GM19468 (cell line): Measurements from ENCODE around the gene NCCRP1.

Experiments
- ATAC-seq: cut with Tn5 transposase; IDR thresholded peaks from one replicate; pipeline ENCODE4 v1.9.1; 2021; ENCODE audit warnings: mild to moderate bottlenecking, moderate library complexity, moderate number of reproducible peaks; ENCODE audit not compliant: unreplicated experiment; ENCODE audit errors: extremely low read depth

NCCRP1 gene

DNA sequence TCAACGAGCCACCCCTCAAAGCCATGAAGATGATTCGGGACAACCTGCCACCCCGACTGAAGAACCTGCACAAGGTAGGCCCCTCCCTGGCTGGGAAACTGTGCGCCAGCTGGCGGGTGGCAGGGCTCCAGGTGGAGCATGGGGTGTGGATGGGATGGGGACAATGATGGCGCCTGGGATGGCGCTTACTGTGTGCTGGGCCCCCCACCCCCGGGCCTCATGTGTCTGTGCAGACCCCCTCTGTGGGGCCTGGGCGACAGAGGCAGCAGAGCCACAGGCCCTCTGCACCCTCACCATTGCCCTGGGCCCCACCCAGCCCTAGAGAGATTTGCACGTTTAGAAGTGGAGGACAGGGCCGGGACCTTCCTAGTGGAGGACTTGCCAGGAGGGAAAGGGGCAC, 19.0 kb upstream of the NCCRP1 start:
- ATAC-seq: no peak

DNA sequence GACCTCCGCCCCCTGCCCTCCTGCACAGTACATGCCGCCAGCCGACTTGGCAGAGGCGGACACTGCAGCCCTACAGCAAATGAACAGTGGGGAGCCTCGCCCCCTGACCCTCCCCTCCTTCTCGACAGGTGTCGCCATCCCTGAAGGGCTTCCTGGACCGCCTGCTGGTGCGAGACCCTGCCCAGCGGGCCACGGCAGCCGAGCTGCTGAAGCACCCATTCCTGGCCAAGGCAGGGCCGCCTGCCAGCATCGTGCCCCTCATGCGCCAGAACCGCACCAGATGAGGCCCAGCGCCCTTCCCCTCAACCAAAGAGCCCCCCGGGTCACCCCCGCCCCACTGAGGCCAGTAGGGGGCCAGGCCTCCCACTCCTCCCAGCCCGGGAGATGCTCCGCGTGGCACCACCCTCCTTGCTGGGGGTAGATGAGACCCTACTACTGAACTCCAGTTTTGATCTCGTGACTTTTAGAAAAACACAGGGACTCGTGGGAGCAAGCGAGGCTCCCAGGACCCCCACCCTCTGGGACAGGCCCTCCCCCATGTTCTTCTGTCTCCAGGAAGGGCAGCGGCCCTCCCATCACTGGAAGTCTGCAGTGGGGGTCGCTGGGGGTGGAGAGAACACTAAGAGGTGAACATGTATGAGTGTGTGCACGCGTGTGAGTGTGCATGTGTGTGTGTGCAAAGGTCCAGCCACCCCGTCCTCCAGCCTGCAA, 18.3 kb upstream of the NCCRP1 start:
- ATAC-seq: no peak

DNA sequence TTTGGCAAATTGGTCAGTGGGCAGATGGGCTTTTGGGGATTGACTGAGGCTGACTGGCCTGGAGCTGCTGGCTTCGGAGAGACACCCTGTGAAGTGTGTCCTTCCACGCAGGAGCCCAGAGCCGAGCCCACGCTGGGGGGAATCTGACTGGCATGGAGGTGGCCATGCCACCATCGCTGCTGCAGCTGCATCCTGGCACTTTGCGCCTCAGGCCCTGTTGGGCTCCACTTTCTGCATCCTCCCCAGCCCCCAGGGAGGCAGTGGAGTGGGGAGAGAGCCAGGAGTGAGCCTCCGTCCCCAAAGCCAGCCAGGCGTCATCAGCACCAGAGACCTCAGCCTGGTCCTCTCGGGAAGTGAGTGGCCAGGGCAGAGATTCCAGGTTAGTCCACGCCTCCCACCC, 17.0 kb upstream of the NCCRP1 start:
- ATAC-seq: no peak

DNA sequence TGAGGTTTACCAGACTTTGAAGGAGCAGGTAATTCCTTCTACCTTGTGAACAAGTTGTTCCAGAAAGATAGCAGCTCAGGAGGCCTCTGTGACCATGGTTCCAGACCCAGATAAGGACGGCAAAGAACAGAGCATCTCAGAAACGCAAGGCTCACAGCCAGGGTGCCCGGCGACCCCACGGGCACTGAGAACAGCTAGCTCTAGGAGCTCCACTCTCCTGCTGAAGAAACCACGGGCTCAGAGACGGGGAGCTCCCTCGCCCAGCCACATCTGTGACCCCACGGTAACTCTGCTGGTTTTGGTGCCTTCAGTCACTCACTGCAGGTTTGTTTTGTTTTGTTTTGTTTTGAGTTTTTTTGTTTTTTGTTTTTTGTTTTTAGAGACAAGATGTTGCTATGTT, 16.0 kb upstream of the NCCRP1 start:
- ATAC-seq: no peak

DNA sequence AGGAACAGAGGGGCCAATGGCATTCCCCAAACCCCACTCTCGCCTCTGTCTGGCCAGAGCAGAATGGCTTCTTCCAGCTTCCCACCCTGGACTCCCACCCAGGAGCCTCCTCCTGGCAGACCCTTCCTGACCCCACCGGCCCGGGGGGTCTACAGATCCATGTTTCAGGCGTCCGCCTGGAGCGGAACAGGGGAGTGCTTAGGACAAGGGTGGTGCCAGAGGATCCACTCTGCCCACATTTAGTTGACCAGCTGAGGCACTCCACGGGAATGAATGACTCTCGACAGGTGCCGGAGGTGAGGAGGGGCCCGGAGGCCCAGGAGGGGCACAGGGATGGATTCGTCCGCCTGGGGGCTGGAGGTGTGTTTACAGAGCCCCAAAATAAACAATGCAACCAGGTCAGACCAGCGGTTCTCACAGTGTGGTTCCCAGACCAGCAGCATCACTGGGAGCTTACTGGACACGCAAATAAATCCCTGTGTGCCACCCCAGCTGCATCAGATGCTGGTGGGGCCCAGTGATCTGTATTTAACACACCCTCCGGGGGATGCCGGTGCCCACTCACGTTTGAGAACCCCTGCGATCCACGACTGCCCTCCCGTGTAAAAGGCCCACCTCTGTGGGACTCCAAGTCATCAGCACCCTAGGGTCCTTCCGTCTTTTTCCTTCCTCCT, 15.1 kb upstream of the NCCRP1 start:
- ATAC-seq: no peak

DNA sequence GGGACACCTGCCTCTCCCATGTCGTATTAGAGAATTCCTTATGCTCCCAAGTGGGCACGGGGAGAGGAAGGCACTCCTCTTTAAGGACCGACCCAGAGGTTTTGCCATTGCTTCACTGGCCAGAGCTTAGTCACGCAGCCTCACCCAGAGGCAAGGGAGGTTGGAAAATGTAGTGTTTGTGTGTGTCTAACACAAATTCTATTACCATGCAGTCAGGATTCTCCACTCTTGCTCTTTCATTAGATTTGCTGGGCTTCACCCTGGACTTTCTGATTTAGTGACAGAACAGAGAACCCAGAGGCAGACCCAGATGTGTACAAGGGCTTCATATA, 14.6 kb upstream of the NCCRP1 start:
- ATAC-seq: no peak

DNA sequence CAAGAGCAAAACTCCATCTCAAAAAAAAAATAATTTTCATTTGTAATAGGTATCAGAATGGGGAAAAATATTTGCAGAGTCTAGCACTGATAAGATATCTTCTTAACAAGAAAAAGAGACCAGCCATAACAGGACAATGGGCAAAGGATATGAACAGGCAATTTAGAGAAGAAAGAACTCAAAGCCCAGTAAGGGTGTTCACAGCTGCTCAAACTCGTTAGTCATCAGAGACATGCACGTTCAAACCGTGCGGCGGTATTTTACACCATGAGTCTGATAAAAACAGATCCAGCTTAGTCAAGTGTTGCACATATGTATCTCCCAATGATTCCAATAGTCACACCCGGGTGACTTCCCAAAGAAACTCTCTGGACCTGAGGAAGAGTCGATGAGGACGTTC, 13.7 kb upstream of the NCCRP1 start:
- no peak for ATAC-seq

DNA sequence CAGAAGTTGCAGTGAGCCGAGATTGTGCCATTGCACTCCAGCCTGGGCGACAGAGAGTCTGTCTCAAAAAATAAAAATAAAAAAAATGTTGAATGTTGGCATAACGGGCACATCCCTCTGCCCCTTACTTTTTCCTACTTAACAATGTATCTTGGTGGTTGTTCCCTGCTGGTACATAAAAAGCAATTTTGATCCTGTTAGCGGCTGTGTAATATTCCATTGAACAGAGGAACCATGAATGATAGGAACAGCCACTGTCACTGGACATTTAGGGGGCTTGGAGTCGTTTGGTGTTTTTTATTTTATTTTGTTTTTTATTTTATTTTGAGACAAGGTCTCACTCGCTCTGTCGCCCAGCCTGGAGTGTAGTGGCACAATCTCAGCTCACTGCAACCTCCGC, 10.4 kb upstream of the NCCRP1 start:
- ATAC-seq: no peak

DNA sequence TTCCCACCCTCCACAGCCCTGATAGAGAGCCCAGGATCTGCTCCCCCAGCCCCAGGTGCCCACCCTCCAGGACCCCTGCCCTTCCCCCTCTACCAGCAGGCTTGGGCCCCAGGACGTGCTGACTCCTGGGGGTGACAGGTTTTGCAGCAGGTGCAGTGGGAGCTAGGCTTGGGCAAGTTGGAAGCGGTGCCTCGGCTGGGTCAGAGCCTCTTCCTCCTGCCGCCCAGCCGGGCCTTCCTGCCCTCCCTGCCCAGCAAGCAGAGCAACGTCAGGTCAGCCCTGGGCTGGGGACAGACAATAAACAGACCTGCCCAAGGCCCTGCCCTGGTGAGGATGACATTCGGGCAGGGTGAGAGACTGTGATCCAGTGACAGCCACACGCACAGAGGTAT, 9.2 kb upstream of the NCCRP1 start:
- no peak for ATAC-seq

DNA sequence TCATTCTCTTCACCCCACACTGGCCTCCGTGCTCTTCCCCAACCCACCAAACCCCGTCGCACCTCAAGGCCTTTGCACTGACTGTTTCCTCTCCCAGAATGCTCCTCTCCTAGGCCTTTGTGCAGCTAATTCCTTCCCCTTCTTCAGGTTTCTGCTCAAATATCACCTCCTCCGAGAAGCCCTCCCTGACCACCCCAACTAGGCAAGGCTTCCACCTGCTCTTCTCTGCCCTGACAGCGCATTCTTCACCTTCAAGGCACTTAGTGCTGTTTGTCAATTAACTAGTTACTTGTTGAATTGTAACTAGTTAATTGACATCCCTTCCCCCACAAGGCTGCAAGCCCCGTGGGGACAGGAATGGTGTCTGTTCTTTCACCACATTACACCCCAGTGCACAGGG, 7.8 kb upstream of the NCCRP1 start:
- ATAC-seq: no peak

DNA sequence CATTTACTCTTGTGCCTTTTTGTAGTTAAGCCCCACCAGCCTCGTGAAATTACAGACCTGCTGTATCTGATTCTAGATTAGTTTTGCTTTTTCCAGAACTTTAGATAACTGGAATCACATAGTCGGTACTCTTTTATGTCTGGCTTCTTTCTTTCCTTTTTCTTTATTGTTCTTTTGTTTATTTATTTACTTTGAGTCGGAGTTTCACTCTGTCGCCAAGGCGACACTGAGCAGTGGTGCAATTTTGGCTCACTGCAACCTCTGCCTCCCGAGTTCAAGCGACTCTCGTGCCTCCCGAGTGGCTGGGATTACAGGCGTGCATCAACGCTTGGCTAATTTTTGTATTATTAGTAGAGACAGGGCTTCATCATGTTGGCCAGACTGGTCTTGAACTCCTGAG, 6.0 kb upstream of the NCCRP1 start:
- ATAC-seq: no peak

DNA sequence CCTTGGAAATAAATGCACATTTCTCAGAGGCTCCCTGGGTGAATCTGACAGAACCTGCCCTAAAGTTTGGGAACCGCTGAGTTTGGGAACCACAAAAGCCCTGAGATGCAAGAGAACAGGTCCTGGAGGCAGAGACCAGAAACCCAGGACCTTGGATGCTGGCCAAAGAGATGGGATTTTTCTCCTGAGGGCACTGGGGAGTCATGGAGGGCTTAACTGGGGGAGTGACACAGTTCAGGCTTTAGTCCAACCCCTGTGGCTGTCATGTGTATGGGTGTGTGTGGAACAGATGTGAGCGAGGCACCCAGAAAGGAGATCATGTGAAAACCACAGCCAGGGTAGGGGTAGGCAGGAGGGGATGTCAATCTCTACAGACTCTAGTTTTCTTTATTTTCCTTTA, 3.9 kb upstream of the NCCRP1 start:
- ATAC-seq: no peak

DNA sequence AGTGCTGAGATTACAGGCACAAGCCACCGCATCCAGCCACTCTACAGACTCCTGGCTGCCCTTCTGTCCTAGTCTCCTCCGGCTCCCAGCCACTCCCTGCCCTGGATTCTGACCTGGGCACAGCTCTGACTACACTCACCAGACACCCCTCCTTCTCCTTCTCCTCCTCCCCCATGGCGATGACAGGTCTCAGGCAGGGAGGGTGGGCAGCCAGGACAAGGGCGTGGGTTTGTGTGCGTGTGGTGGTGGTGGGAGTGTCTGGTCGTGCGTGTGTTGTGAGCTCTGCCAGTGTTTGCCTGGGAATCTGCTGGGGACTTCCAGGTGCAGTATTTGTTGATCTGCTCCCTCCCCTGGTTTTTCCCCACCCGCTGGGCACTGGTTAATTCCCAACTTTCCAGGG, 3.0 kb upstream of the NCCRP1 start:
- ATAC-seq: no peak

DNA sequence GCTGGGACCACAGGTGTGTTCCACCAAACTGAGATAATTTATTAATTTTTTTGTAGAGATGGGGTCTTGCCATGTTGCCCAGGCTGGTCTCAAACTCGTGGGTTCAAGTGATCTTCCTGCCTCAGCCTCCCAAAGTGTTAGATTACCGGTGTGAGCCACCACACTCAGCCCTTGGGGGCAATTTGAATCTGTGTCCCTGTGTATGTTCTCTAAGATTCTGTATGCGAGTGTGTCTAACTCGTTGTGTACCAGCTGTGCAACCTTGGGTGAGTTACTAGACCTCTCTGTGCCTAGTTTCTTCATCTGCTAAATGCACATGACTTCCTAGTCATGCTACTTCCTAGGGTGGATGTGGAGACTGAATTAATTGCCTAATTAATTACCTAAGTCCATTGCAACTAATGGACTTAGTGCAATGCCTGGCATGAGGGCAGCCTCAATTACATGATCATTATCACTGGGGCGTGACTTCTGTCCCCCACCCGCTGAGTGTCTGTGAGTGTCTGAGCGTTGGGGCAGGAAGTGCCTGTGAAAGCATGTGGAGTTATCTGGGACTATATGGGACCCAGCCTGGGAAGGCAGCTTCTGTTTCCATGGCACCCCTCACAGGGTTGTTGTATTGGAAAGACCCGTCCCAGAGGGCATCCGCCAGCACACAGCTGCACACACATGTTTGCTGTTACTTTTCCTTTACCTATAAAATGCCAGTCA, 1.8 kb upstream of the NCCRP1 start:
- no peak for ATAC-seq

DNA sequence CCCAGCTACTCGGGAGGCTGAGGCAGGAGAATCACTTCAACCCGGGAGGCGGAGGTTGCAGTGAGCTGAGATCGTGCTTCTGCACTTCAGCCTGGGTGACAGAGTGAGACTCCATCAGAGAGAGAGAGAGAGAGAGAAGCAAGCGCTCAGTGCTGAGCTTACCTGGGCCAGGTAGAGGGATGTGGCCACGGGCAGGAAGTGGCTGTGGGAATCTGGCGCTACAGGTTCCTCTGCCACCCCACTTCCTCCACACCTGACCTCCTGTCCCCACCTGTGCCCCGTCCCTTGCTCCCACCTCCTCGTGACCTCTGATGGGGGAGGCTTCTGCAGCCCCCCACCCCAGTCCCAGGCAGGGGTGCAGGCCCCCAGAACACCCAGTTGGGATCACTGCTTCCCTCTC, 1.0 kb upstream of the NCCRP1 start:
- ATAC-seq: no peak

DNA sequence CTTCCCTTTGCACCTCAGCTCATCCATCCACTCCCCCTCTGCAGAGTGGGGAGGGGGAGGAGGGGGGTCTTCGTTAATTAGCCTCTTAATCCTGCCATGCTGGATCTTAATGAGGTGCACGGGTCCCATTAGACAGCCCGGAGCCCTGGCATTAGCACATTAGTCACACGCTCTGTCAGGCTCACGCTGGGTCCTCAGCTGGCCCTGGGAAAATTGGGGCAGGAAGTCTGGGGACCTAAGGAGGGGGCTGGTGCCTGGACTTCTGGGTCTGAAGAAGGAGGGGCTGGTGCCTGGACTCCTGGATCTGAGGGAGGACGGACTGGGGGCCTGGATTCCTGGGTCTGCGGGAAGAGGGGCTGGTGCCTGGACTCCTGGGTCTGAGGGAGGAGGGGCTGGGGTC, 444 bp upstream of the NCCRP1 start:
- no peak for ATAC-seq

DNA sequence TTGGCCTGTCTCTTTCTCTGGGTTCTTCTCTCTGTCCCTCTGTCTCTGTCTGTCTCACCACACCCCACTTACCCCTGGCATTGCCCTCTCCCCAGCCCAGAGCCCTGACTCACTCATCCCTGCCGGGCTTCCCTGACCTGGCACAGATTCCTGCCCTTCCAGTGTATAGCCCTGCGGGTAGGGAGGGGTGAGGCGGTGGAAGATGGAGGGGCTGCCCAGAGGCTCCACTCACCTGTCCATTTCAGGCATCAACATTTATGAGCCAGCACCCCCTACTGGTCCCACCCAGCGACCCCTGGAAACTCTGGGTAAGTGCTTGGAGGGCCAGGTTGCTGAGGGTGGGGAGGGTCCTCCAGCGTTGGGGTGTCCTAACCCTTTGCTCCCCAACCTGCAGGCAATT, 1.0 kb downstream of the NCCRP1 start:
- no peak for ATAC-seq

DNA sequence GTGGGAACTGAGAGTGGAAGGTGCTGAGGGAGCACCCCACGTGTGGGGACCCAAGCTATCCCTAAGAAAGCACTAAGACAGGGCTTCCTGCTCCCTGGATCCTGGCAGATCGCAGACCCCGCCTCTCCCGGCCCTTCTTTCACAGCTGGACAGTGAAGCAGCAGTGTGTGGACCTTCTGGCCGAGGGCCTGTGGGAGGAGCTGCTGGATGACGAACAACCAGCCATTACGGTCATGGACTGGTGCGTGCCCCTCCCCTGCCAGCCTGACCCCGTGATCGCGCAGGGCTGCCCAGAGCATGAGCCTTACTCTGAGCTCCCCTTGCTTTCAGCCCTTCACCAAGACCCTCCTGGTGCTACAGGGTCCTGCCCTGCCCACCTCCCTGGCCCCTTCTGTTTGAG, 2.3 kb downstream of the NCCRP1 start:
- ATAC-seq: no peak

DNA sequence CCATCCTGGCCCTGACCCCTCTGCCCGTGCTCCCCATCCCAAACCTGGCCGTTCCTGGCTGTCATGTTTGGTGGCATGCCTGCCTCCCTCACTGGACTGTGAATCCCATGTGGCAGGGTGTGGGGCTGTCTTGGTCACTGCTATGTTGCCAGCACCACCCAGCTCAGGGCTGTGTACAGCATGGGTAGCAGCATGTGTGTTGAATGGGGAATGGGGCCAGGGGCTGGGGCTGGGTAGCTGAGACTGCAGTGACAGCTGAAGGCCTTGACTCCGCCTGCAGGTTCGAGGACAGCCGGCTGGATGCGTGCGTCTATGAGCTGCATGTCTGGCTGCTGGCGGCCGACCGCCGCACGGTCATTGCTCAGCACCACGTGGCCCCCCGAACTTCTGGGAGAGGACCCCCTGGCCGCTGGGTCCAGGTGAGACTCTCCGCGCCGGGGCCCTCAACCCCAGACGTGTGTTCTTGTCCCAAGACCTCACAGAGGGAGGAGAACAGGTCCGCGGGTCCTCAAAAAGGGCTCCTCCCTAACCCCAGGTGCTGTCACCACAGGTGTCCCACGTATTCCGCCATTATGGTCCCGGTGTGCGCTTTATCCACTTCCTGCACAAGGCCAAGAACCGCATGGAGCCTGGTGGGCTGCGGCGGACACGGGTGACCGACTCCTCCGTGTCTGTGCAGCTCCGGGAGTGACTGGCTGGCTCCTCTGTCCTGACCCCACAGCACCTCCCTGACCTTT, 3.5 kb downstream of the NCCRP1 start:
- no peak for ATAC-seq

DNA sequence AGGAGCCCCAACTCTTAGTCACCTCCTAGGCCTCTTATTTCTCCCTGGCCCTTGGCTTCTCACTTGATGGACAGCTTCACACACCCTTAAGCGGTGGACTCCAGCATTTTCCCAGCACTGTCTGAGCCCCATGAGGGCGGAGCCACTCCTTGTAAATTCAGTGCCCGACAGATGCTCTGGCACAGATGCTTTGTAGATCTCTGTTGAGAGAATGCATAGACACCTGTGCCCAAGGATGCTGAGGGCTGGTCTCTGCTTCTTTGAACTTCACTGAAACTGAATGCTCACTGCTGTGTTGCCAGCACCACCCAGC, 4.0 kb downstream of the NCCRP1 start:
- ATAC-seq: no peak

DNA sequence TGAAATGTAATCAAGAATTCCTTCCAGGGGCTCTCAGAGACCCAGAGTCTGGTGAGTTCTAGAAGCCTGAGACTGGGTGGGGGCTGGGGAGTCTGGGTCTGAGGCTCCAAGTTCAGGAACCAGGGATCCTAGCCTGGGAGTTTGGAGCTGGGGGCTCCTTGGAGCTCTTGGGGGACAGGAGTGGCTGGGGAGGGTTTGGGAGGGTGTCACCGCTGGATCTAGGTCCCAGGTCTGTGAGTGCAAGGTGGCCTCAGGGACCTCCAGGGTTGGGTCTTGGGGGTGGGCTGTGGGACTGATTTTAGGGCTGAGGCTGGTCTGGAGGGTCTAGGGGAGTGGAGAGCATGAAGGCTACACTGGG, 6.2 kb downstream of the NCCRP1 start:
- ATAC-seq: no peak
